SU-DHL-6 (cell line): Measurements from ENCODE around the gene ZNF416.
A peak's percentile ranks its signal among the peaks of the same experiment; 100 is the strongest.

Experiments used
- H2AFZ ChIP-seq: fragments of 200-600 bp; sonication (generic); 2 replicates; pipeline ENCODE4 v1.6.1; 2014; ENCODE audit warnings: low read depth, mild to moderate bottlenecking, moderate library complexity, mixed read lengths, antibody characterized with exemption, low read length; ENCODE audit not compliant: severe bottlenecking
- H3F3A ChIP-seq: fragments of 200-600 bp; shearing (Covaris generic); 2 replicates; pipeline ENCODE4 v1.6.0; 2016; ENCODE audit warnings: antibody characterized with exemption, mild to moderate bottlenecking; ENCODE audit not compliant: insufficient read depth
- H3K27ac ChIP-seq: fragments of 200-600 bp; sonication (generic); 2 replicates; pipeline ENCODE4 v1.5.1; 2016; ENCODE audit warnings: low read depth, mild to moderate bottlenecking, low read length, moderate library complexity, mixed read lengths
- H3K27me3 ChIP-seq: fragments of 200-600 bp; sonication (generic), shearing (Covaris generic); 2 replicates; pipeline ENCODE4 v1.6.0; 2014; ENCODE audit warnings: mild to moderate bottlenecking, low read length
- H3K36me3 ChIP-seq: fragments of 200-600 bp; sonication (generic); 2 replicates; pipeline ENCODE4 v1.6.1; 2014; ENCODE audit warnings: mild to moderate bottlenecking, low read length, mixed read lengths
- H3K4me2 ChIP-seq: fragments of 300-600, 200-600 bp; shearing (Covaris generic), sonication (generic); 2 replicates; pipeline ENCODE4 v1.6.0; 2014; ENCODE audit warnings: low read length, low read depth, mild to moderate bottlenecking; ENCODE audit not compliant: poor library complexity, severe bottlenecking
- H3K4me3 ChIP-seq: fragments of 200-600 bp; sonication (generic); 2 replicates; pipeline ENCODE4 v1.5.1; 2014; ENCODE audit warnings: antibody characterized with exemption, low read length, mild to moderate bottlenecking, mixed read lengths; ENCODE audit not compliant: insufficient read depth, poor library complexity, severe bottlenecking
- H3K79me2 ChIP-seq: fragments of 200-600 bp; sonication (generic); 2 replicates; pipeline ENCODE4 v1.6.1; 2014; ENCODE audit warnings: mild to moderate bottlenecking, low read length, moderate library complexity; ENCODE audit not compliant: insufficient read depth
- H3K9ac ChIP-seq: fragments of 200-600 bp; sonication (generic); 2 replicates; pipeline ENCODE4 v1.7.0; 2014; ENCODE audit warnings: mild to moderate bottlenecking, low read length
- H3K9me2 ChIP-seq: fragments of 200-600 bp; sonication (generic); replicated peaks from 2 replicates; pipeline ENCODE4 v1.6.1; 2014; ENCODE audit warnings: low read length; ENCODE audit not compliant: insufficient read depth
- H3K9me3 ChIP-seq: fragments of 200-600 bp; sonication (generic); 2 replicates; pipeline ENCODE4 v1.6.1; 2014; ENCODE audit warnings: low read length, mixed read lengths; ENCODE audit not compliant: insufficient read depth
- H4K20me1 ChIP-seq: fragments of 200-600 bp; sonication (generic); 2 replicates; pipeline ENCODE4 v1.6.1; 2014; ENCODE audit warnings: low read depth, mild to moderate bottlenecking, antibody characterized with exemption, low read length, moderate library complexity, mixed read lengths
- CTCF ChIP-seq: fragments of 200-600 bp; sonication (generic); IDR thresholded peaks from one replicate; pipeline ENCODE4 v1.5.1; 2017; ENCODE audit warnings: antibody characterized with exemption, mild to moderate bottlenecking, low read length, moderate library complexity; ENCODE audit not compliant: insufficient read depth, poor library complexity, severe bottlenecking
- EZH2phosphoT487 ChIP-seq: fragments of 200-600 bp; sonication (generic), shearing (Covaris generic); conservative IDR thresholded peaks from 2 replicates; pipeline ENCODE4 v1.6.1; 2018; ENCODE audit warnings: mild to moderate bottlenecking, antibody characterized with exemption, low read length, moderate library complexity, mixed read lengths

The ZNF416 gene

GRCh38 chr19:57578487-57579205 is at the start of gene ZNF416:
Gene ZNF416 (minus strand): TSS chr19:57578911. CDS start chr19:57578704, 207 bp downstream.
- Histone ChIP-seq H3K9me2 (no peaks in the 10 kb centered on the region), H3K4me2 (peak within 1 kb of the TSS; percentile 67), H3K9ac (peak within 1 kb of the TSS; percentile 69), H3K27ac (peak within 1 kb of the TSS; percentile 41; the same call in 1 of the 2 replicates), H3F3A (no peaks in the 10 kb centered on the region), H3K9me3 (peaks cover 19% of the 10 kb centered on the region; the same call in 1 of the 2 replicates), H3K79me2 (no peaks in the 10 kb centered on the region; the same call in 1 of the 2 replicates), H3K4me3 (peak within 1 kb of the TSS; percentile 81), H3K27me3 (no peaks in the 10 kb centered on the region), H3K36me3 (peaks cover 25% of the 10 kb centered on the region), H4K20me1 (no peaks in the 10 kb centered on the region), H2AFZ (peak within 1 kb of the TSS; percentile 100)
- TF ChIP-seq EZH2phosphoT487 (no peak), CTCF (peak; percentile 21)

GRCh38 chr19:57623091-57623490 is 44.4 kb upstream of the ZNF416 start:
- Histone ChIP-seq H4K20me1 (no peaks in the 10 kb centered on the region), H3K9ac (no peak overlapping the region), H3K9me2 (no peaks in the 10 kb centered on the region), H3K27me3 (no peaks in the 10 kb centered on the region), H2AFZ (no peak overlapping the region), H3F3A (no peaks in the 10 kb centered on the region), H3K9me3 (peaks cover 47% of the 10 kb centered on the region; the same call in 1 of the 2 replicates), H3K4me2 (no peak overlapping the region), H3K36me3 (peaks cover 46% of the 10 kb centered on the region), H3K27ac (no peak overlapping the region), H3K79me2 (0 out of 2 replicates have a peak, but pooled peaks cover 9% of the 10 kb centered on the region), H3K4me3 (no peak overlapping the region)
- TF ChIP-seq EZH2phosphoT487 (no peak), CTCF (no peak)

GRCh38 chr19:57620673-57621348 is 42.1 kb upstream of the ZNF416 start:
- Histone ChIP-seq H3K79me2 (peaks cover 23% of the 10 kb centered on the region), H3K9me2 (no peaks in the 10 kb centered on the region), H2AFZ (no peak overlapping the region), H3K9ac (no peak overlapping the region), H3K36me3 (peaks cover 65% of the 10 kb centered on the region), H3K4me3 (no peak overlapping the region), H3K9me3 (peaks cover 69% of the 10 kb centered on the region; the same call in 1 of the 2 replicates), H3K27ac (no peak overlapping the region), H3K4me2 (no peak overlapping the region), H3F3A (no peaks in the 10 kb centered on the region), H3K27me3 (no peaks in the 10 kb centered on the region), H4K20me1 (no peaks in the 10 kb centered on the region)
- TF ChIP-seq CTCF, result no peak
- no peak for TF ChIP-seq EZH2phosphoT487
